GM12878 (cell line): Measurements from ENCODE around the gene BEST2. TPM values are rescaled to one million over a fixed set of nuclear protein-coding genes. Genes with fewer than 3 reads are reported as not detected.
A peak's percentile ranks its signal among the peaks of the same experiment; 100 is the strongest.

ENCODE experiments used
- ASH2L ChIP-seq: fragments of 300-600, 200-600 bp; sonication (generic); IDR thresholded peaks from 2 replicates; pipeline ENCODE4 v1.6.1; 2017; ENCODE audit warnings: low read depth, mild to moderate bottlenecking, borderline replicate concordance
- ATF7 ChIP-seq: fragments of 450-650 bp; IDR thresholded peaks from 2 replicates; pipeline ENCODE4 v1.6.1; 2016; ENCODE audit warnings: low read depth, mild to moderate bottlenecking
- BACH1 ChIP-seq: fragments of 450-650 bp; IDR thresholded peaks from 2 replicates; pipeline ENCODE4 v1.6.1; 2017; ENCODE audit warnings: mild to moderate bottlenecking, borderline replicate concordance
- BCLAF1 ChIP-seq: fragments of 450-650 bp; IDR thresholded peaks from 2 replicates; pipeline ENCODE4 v1.6.1; 2017; ENCODE audit warnings: antibody characterized with exemption, mild to moderate bottlenecking, moderate library complexity
- CHD4 ChIP-seq: fragments of 200-600 bp; sonication (generic); IDR thresholded peaks from 2 replicates; pipeline ENCODE4 v1.6.1; 2016; ENCODE audit warnings: mild to moderate bottlenecking
- ETV6 ChIP-seq, 2 experiments: fragments of 450-650 bp in 1 of 2; IDR thresholded peaks in 1 of 2; conservative IDR thresholded peaks in 1 of 2; 2 replicates each; pipeline ENCODE4 v1.6.1; 2014; ENCODE audit warnings: antibody characterized with exemption in 1 of 2, borderline replicate concordance in 1 of 2, low read depth in 1 of 2, mild to moderate bottlenecking in 1 of 2, moderate library complexity in 1 of 2
- IKZF2 ChIP-seq, 2 experiments: fragments of 450-650 bp; IDR thresholded peaks; 2 replicates each; pipeline ENCODE4 v1.6.1; 2017; ENCODE audit warnings: mild to moderate bottlenecking in 2 of 2, moderate library complexity in 2 of 2
- KLF5 ChIP-seq: fragments of 450-650 bp; IDR thresholded peaks from 2 replicates; pipeline ENCODE4 v1.6.1; 2014; ENCODE audit warnings: mild to moderate bottlenecking; ENCODE audit not compliant: partially characterized antibody
- LARP7 ChIP-seq: fragments of 450-650 bp; IDR thresholded peaks from 2 replicates; pipeline ENCODE4 v1.6.1; 2017; ENCODE audit warnings: mild to moderate bottlenecking
- NFYB ChIP-seq: IDR thresholded peaks from 2 replicates; pipeline ENCODE4 v1.6.1; 2011; ENCODE audit warnings: low read depth, mild to moderate bottlenecking, low read length, improper control_type of control experiment, moderate library complexity; ENCODE audit not compliant: insufficient read depth
- NR2C1 ChIP-seq: fragments of 450-650 bp; IDR thresholded peaks from 2 replicates; pipeline ENCODE4 v1.6.1; 2017; ENCODE audit warnings: antibody characterized with exemption, mild to moderate bottlenecking, moderate library complexity
- POLR2A ChIP-seq: IDR thresholded peaks from 2 replicates; pipeline ENCODE4 v1.6.1; 2011; ENCODE audit warnings: low read depth, mild to moderate bottlenecking, low read length
- RB1 ChIP-seq: fragments of 450-650 bp; formaldehyde crosslinking; IDR thresholded peaks from 2 replicates; pipeline ENCODE4 v1.6.1; 2017; ENCODE audit warnings: mild to moderate bottlenecking, borderline replicate concordance
- SREBF2 ChIP-seq: IDR thresholded peaks from 2 replicates; pipeline ENCODE4 v1.6.1; 2012; ENCODE audit warnings: mild to moderate bottlenecking, low read length
- YY1 ChIP-seq: IDR thresholded peaks from 2 replicates; pipeline ENCODE4 v1.6.1; 2011; ENCODE audit warnings: low read depth, mild to moderate bottlenecking, low read length
- polyA plus RNA-seq, 11 experiments: library from polyadenylated mRNA; depleted of rRNA in 4 of 11; unstranded in 6 of 11; stranded (reverse) in 5 of 11; fragments of >200 nt; fragmentation: Nextera tagmentation in 4 of 11; fragmentation: Illumina TruSeq in 1 of 11; extraction: Ambion mirVana in 4 of 11; extraction: Trizol in 1 of 11; gene quantifications; 1 replicate in 1 of 11; 2 replicates in 10 of 11; pipeline versions ENCODE4 v1.2.1 to v1.2.3, GENCODE V29; 2011 to 2016; ENCODE audit warnings: inconsistent platforms in 2 of 11, missing spikeins in 2 of 11, low read depth in 1 of 11
- total RNA-seq, 4 experiments: library from RNA; depleted of rRNA in 3 of 4; stranded (reverse); fragments of >200 nt in 3 of 4; fragmentation: Illumina TruSeq in 1 of 4; extraction: Trizol in 1 of 4; gene quantifications; 2 replicates each; pipeline versions ENCODE4 v1.2.1 to v1.2.3, GENCODE V29; 2013 to 2021
- TF ChIP-seq, protein P1 (sequence below): fragments of 450-650 bp; conservative IDR thresholded peaks from 2 replicates; pipeline ENCODE4 v1.6.1; 2017; ENCODE audit warnings: mild to moderate bottlenecking, moderate library complexity
- TF ChIP-seq, protein P2 (sequence below): fragments of 450-650 bp; IDR thresholded peaks from 2 replicates; pipeline ENCODE4 v1.6.1; 2017; ENCODE audit warnings: mild to moderate bottlenecking, moderate library complexity

The BEST2 gene
- total and polyA plus RNA-seq, 10 of the 15 experiments (the other 5 are each of a cell fraction or from before 2014, with no cell fraction given) = not detected

- TF ChIP-seq, protein P1, sequence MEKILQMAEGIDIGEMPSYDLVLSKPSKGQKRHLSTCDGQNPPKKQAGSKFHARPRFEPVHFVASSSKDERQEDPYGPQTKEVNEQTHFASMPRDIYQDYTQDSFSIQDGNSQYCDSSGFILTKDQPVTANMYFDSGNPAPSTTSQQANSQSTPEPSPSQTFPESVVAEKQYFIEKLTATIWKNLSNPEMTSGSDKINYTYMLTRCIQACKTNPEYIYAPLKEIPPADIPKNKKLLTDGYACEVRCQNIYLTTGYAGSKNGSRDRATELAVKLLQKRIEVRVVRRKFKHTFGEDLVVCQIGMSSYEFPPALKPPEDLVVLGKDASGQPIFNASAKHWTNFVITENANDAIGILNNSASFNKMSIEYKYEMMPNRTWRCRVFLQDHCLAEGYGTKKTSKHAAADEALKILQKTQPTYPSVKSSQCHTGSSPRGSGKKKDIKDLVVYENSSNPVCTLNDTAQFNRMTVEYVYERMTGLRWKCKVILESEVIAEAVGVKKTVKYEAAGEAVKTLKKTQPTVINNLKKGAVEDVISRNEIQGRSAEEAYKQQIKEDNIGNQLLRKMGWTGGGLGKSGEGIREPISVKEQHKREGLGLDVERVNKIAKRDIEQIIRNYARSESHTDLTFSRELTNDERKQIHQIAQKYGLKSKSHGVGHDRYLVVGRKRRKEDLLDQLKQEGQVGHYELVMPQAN = peak; percentile 66
- TF ChIP-seq LARP7 (peak; percentile 90), SREBF2 (no peak), KLF5 (peak; percentile 54), YY1 (peak; percentile 54), RB1 (peak; percentile 88; the same call in 1 of the 2 replicates), ASH2L (no peak), CHD4 (no peak), BACH1 (peak; percentile 100), NR2C1 (peak; percentile 78), BCLAF1 (peak; percentile 36; the same call in 1 of the 2 replicates), ATF7 (no peak), ETV6 (conservative IDR thresholded peaks at IDR 0.05 in 1 of 2, IDR thresholded peaks at IDR 0.05 in 1 of 2; ENCODE audit: borderline replicate concordance in 1 of 2, low read depth in 1 of 2) (0 out of 4 replicates have a peak, but pooled peaks of 1 of the 2 experiments have one; percentile 37), POLR2A (peak; percentile 73), NFYB (no peak), IKZF2 (IDR thresholded peaks at IDR 0.05) (peak; percentile 91 to 94)
- TF ChIP-seq, protein P2, sequence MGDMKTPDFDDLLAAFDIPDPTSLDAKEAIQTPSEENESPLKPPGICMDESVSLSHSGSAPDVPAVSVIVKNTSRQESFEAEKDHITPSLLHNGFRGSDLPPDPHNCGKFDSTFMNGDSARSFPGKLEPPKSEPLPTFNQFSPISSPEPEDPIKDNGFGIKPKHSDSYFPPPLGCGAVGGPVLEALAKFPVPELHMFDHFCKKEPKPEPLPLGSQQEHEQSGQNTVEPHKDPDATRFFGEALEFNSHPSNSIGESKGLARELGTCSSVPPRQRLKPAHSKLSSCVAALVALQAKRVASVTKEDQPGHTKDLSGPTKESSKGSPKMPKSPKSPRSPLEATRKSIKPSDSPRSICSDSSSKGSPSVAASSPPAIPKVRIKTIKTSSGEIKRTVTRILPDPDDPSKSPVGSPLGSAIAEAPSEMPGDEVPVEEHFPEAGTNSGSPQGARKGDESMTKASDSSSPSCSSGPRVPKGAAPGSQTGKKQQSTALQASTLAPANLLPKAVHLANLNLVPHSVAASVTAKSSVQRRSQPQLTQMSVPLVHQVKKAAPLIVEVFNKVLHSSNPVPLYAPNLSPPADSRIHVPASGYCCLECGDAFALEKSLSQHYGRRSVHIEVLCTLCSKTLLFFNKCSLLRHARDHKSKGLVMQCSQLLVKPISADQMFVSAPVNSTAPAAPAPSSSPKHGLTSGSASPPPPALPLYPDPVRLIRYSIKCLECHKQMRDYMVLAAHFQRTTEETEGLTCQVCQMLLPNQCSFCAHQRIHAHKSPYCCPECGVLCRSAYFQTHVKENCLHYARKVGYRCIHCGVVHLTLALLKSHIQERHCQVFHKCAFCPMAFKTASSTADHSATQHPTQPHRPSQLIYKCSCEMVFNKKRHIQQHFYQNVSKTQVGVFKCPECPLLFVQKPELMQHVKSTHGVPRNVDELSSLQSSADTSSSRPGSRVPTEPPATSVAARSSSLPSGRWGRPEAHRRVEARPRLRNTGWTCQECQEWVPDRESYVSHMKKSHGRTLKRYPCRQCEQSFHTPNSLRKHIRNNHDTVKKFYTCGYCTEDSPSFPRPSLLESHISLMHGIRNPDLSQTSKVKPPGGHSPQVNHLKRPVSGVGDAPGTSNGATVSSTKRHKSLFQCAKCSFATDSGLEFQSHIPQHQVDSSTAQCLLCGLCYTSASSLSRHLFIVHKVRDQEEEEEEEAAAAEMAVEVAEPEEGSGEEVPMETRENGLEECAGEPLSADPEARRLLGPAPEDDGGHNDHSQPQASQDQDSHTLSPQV = peak; percentile 85
Observed at GRCh38 chr19:12782424-12783290, 31.1 kb downstream of the BEST2 start (continued).
